PC-3 (cell line): ENCODE measurements around the gene VARS2. TPM values are rescaled to one million over a fixed set of nuclear protein-coding genes. Genes with fewer than 3 reads are reported as not detected.

Experiments
- ATAC-seq: fragments of 200-7000 bp; cut with Tn5 transposase; 2 replicates; pipeline ENCODE4 v1.9.1; 2020; ENCODE audit warnings: mild to moderate bottlenecking, moderate library complexity
- BruUV-seq: library from RNA; stranded (reverse); fragments of 400-500 nt; replicated peaks from 2 replicates; lab custom pipeline; 2021; lab: Mats Ljungman, UMichigan
- CTCF ChIA-PET: fragments of 300-600 bp; sonication (Branson Sonifier 250); formaldehyde crosslinking; loops from one replicate; lab custom pipeline; 2022; ENCODE audit warnings: antibody characterized with exemption; lab: Charles Lee
- POLR2A ChIA-PET: fragments of 300-600 bp; sonication (Branson Sonifier 250); formaldehyde crosslinking; loops from one replicate; lab custom pipeline; 2022; ENCODE audit warnings: antibody characterized with exemption; ENCODE audit not compliant: unreplicated experiment; lab: Charles Lee
- DNase-seq: peaks from one replicate; pipeline ENCODE4 v3.0.0-alpha.2; 2015
- H2AFZ ChIP-seq: fragments of 300-600 bp; sonication (generic); 2 replicates; pipeline ENCODE4 v1.6.0; 2016; ENCODE audit warnings: antibody characterized with exemption, low read length
- H3F3A ChIP-seq: fragments of 300-600 bp; sonication (generic); one replicate; pipeline ENCODE4 v1.6.0; 2017; ENCODE audit warnings: antibody characterized with exemption, low read length, control low read depth, mild to moderate bottlenecking; ENCODE audit not compliant: unreplicated experiment
- H3K27ac ChIP-seq: fragments of 300-600 bp; sonication (generic); 2 replicates; pipeline ENCODE4 v1.5.1; 2016; ENCODE audit warnings: mild to moderate bottlenecking, low read length
- H3K27me3 ChIP-seq: fragments of 300-600 bp; sonication (generic); 2 replicates; pipeline ENCODE4 v1.6.1; 2016; ENCODE audit warnings: low read length, mixed read lengths
- H3K36me3 ChIP-seq: fragments of 300-600 bp; sonication (generic); 2 replicates; pipeline ENCODE4 v1.6.1; 2016; ENCODE audit warnings: low read depth, mixed run types, low read length, mixed read lengths
- H3K4me1 ChIP-seq: fragments of 300-600 bp; sonication (generic); 2 replicates; pipeline ENCODE4 v1.5.1; 2016; ENCODE audit warnings: low read length; ENCODE audit not compliant: insufficient read depth
- H3K4me2 ChIP-seq: fragments of 300-600 bp; sonication (generic); 2 replicates; pipeline ENCODE4 v1.6.0; 2016; ENCODE audit warnings: low read length
- H3K4me3 ChIP-seq: fragments of 300-600 bp; sonication (generic); 2 replicates; pipeline ENCODE4 v1.5.1; 2016; ENCODE audit warnings: mild to moderate bottlenecking, low read length, mixed read lengths
- H3K79me2 ChIP-seq: fragments of 300-600 bp; sonication (generic); 2 replicates; pipeline ENCODE4 v1.6.1; 2017; ENCODE audit warnings: low read length, mixed read lengths
- H3K9ac ChIP-seq: fragments of 300-600 bp; sonication (generic); 2 replicates; pipeline ENCODE4 v1.6.0; 2016; ENCODE audit warnings: mild to moderate bottlenecking, low read length
- H3K9me2 ChIP-seq: fragments of 300-600 bp; sonication (generic); replicated peaks from 2 replicates; pipeline ENCODE4 v1.6.1; 2016; ENCODE audit warnings: mixed run types, low read length, mixed read lengths
- H3K9me3 ChIP-seq: fragments of 300-600 bp; sonication (generic); 2 replicates; pipeline ENCODE4 v1.6.1; 2016; ENCODE audit warnings: low read length, mixed read lengths
- H4K20me1 ChIP-seq: fragments of 300-600 bp; sonication (generic); 2 replicates; pipeline ENCODE4 v1.6.1; 2016; ENCODE audit warnings: low read length, mixed read lengths
- EZH2 ChIP-seq: fragments of 300-600 bp; sonication (generic); IDR thresholded peaks from one replicate; pipeline ENCODE4 v1.6.1; 2017; ENCODE audit warnings: antibody characterized with exemption, mild to moderate bottlenecking, low read length; ENCODE audit not compliant: unreplicated experiment
- EZH2phosphoT487 ChIP-seq: fragments of 300-600 bp; sonication (generic); IDR thresholded peaks from 2 replicates; pipeline ENCODE4 v1.6.1; 2018; ENCODE audit warnings: mild to moderate bottlenecking, antibody characterized with exemption, low read length, borderline replicate concordance
- intact Hi-C: fragments of 100-400 bp; cut with micrococcal nuclease; formaldehyde crosslinking; loops from 2 replicates; pipeline ENCODE4 v1.9.0; 2023
- total RNA-seq: library from RNA; depleted of rRNA; stranded (reverse); fragments of >200 nt; gene quantifications from 2 replicates; pipeline ENCODE4 v1.2.3, GENCODE V29; 2014
- TF ChIP-seq, protein P1 (sequence below): fragments of 300-600 bp; sonication (generic); conservative IDR thresholded peaks from 2 replicates; pipeline ENCODE4 v1.5.1; 2017; ENCODE audit warnings: antibody characterized with exemption, low read depth, mild to moderate bottlenecking, low read length

Gene VARS2
- total RNA-seq, 1 experiment from 2014 or later: 66.5 TPM

DNA sequence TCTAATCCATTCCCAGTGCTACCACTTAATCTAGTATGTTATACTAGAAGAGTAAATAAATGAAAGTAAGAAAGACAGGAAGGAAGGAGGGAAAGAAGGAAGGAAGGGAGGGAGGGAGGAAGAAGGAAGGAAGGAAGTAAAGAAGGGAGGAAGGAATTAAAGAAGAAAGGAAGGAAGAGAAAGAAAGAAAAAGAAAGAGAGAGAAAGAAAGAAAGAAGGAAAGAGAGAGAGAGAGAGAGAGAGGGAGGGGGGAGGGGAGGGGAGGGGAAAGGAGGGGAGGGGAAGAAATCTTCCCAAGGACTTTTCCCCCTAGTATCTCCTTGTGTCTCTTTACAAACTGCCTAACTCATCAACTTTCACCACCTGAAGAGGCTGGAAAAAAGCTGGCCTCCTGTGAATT, 48.7 kb downstream of the VARS2 start:
- H3K9ac ChIP-seq: no peak overlapping the region
- H3K9me3 ChIP-seq: no peaks in the 10 kb centered on the region
- H3K27ac ChIP-seq: no peak overlapping the region
- no peaks in the 10 kb centered on the region for H3F3A ChIP-seq
- intact Hi-C loops: no loop called here
- H3K36me3 ChIP-seq: no peaks in the 10 kb centered on the region
- peaks cover 5% of the 10 kb centered on the region; the same call in 1 of the 2 replicates for H3K4me1 ChIP-seq
- H3K4me2 ChIP-seq: no peak overlapping the region
- no peaks in the 10 kb centered on the region for H4K20me1 ChIP-seq
- BruUV-seq: no TSS peak
- POLR2A ChIA-PET: no interaction called here
- H2AFZ ChIP-seq: no peak overlapping the region
- H3K79me2 ChIP-seq: no peaks in the 10 kb centered on the region
- DNase-seq: no peak
- TF ChIP-seq EZH2phosphoT487 (no peak), EZH2 (no peak)
- TF ChIP-seq, protein P1, sequence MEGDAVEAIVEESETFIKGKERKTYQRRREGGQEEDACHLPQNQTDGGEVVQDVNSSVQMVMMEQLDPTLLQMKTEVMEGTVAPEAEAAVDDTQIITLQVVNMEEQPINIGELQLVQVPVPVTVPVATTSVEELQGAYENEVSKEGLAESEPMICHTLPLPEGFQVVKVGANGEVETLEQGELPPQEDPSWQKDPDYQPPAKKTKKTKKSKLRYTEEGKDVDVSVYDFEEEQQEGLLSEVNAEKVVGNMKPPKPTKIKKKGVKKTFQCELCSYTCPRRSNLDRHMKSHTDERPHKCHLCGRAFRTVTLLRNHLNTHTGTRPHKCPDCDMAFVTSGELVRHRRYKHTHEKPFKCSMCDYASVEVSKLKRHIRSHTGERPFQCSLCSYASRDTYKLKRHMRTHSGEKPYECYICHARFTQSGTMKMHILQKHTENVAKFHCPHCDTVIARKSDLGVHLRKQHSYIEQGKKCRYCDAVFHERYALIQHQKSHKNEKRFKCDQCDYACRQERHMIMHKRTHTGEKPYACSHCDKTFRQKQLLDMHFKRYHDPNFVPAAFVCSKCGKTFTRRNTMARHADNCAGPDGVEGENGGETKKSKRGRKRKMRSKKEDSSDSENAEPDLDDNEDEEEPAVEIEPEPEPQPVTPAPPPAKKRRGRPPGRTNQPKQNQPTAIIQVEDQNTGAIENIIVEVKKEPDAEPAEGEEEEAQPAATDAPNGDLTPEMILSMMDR: no peak
- ATAC-seq: no peak
- CTCF ChIA-PET: no interaction called here
- H3K27me3 ChIP-seq: no peaks in the 10 kb centered on the region
- no peaks in the 10 kb centered on the region for H3K9me2 ChIP-seq
- no peak overlapping the region for H3K4me3 ChIP-seq

DNA sequence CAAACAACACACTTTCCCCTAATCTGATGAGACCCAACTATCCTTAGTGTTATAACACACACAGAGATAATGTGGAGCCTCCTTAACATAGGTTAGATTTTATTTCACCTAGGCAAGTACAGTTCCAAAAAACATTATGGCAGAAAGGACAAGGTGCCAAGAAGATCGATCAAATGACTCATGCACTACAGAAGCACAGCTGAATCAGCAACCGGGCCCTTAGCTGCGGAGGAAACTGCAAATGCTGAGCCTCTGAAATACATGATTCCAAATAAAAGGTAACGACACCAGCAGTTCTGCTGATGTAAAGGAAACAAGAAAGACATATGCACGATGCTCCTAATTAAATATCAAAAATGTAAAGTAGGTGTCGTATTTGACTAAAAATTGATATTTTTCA, 49.6 kb downstream of the VARS2 start:
- Histone ChIP-seq H3K4me1 (peaks cover 5% of the 10 kb centered on the region; the same call in 1 of the 2 replicates), H3K4me2 (no peak overlapping the region), H3K9ac (no peak overlapping the region), H3K4me3 (no peak overlapping the region), H4K20me1 (no peaks in the 10 kb centered on the region), H3K9me2 (no peaks in the 10 kb centered on the region), H3K9me3 (no peaks in the 10 kb centered on the region), H3K27me3 (no peaks in the 10 kb centered on the region), H3K36me3 (no peaks in the 10 kb centered on the region), H3F3A (no peaks in the 10 kb centered on the region), H3K27ac (no peak overlapping the region), H2AFZ (no peak overlapping the region), H3K79me2 (no peaks in the 10 kb centered on the region)
- ATAC-seq: peak; percentile 59; the same call in 1 of the 2 replicates
- ChIA-PET POLR2A (no interaction called here), CTCF (no interaction called here)
- intact Hi-C loops: no loop called here
- TF ChIP-seq, protein P1: no peak
- TF ChIP-seq EZH2: no peak
- no peak for TF ChIP-seq EZH2phosphoT487
- DNase-seq: peak; percentile 49
- BruUV-seq: no TSS peak

DNA sequence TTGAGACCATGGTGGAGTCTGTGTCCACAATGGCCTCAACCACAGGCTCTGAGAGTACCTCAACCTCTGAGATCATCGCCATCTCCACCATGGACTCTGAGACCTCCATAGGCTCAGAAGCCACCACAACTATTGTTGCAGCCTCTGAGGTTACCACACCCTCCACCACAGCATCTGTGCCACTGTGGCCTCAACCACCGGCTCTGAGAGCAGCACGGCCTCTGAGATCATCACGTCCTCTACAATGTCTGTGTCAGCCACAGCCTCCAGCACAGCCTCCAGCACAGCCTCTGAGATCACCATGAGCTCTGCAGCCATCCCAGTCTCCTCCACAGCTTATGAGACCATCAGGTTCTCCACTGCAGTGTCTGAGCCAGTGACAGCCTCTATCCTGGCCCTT, 50.0 kb downstream of the VARS2 start:
- H3K27ac ChIP-seq: no peak overlapping the region
- H3K4me3 ChIP-seq: no peak overlapping the region
- H3K9ac ChIP-seq: no peak overlapping the region
- peaks cover 5% of the 10 kb centered on the region; the same call in 1 of the 2 replicates for H3K4me1 ChIP-seq
- H3K9me3 ChIP-seq: no peaks in the 10 kb centered on the region
- POLR2A ChIA-PET: no interaction called here
- no peaks in the 10 kb centered on the region for H4K20me1 ChIP-seq
- no peak for DNase-seq
- H3K9me2 ChIP-seq: no peaks in the 10 kb centered on the region
- H2AFZ ChIP-seq: no peak overlapping the region
- H3K79me2 ChIP-seq: no peaks in the 10 kb centered on the region
- no TSS peak for BruUV-seq
- H3F3A ChIP-seq: no peaks in the 10 kb centered on the region
- no peak overlapping the region for H3K4me2 ChIP-seq
- CTCF ChIA-PET: no interaction called here
- no peaks in the 10 kb centered on the region for H3K27me3 ChIP-seq
- TF ChIP-seq EZH2phosphoT487 (no peak), EZH2 (no peak)
- TF ChIP-seq, protein P1: no peak
- H3K36me3 ChIP-seq: no peaks in the 10 kb centered on the region
- intact Hi-C loops: no loop called here
- ATAC-seq: no peak
